HG03095 (cell line): ENCODE data around the gene C20orf144.

Experiments used
- ATAC-seq: cut with Tn5 transposase; IDR thresholded peaks from one replicate; pipeline ENCODE4 v1.9.1; 2021; ENCODE audit warnings: moderate library complexity; ENCODE audit not compliant: unreplicated experiment

The C20orf144 gene

GRCh38 chr20:33676121-33676520 lies 14.0 kb downstream of the C20orf144 start:
- no peak for ATAC-seq

- ATAC-seq: no peak
Measured at GRCh38 chr20:33676652-33677645, 14.8 kb downstream of the C20orf144 start.

- ATAC-seq: no peak
Measured at GRCh38 chr20:33677991-33678702, 16.0 kb downstream of the C20orf144 start.

GRCh38 chr20:33679758-33680485 lies 17.8 kb downstream of the C20orf144 start:
- ATAC-seq: peak; percentile 54

GRCh38 chr20:33680686-33681085 lies 18.6 kb downstream of the C20orf144 start:
- ATAC-seq: no peak

GRCh38 chr20:33681288-33681687 lies 19.2 kb downstream of the C20orf144 start:
- ATAC-seq: no peak

GRCh38 chr20:33681728-33682353 lies 19.7 kb downstream of the C20orf144 start:
- ATAC-seq: no peak

- ATAC-seq: no peak
Measured at GRCh38 chr20:33684533-33685327, 22.6 kb downstream of the C20orf144 start.

- peak; percentile 37 for ATAC-seq
Measured at GRCh38 chr20:33685328-33686099, 23.4 kb downstream of the C20orf144 start.

- ATAC-seq: peak; percentile 71
Measured at GRCh38 chr20:33686100-33686983, 24.2 kb downstream of the C20orf144 start, which contains the start of gene E2F1. Gene E2F1, minus strand, starts transcription at chr20:33686385. Its CDS starts 121 bp downstream, at chr20:33686264.

- no peak for ATAC-seq
Measured at GRCh38 chr20:33686984-33687366, 24.8 kb downstream of the C20orf144 start.

DNA sequence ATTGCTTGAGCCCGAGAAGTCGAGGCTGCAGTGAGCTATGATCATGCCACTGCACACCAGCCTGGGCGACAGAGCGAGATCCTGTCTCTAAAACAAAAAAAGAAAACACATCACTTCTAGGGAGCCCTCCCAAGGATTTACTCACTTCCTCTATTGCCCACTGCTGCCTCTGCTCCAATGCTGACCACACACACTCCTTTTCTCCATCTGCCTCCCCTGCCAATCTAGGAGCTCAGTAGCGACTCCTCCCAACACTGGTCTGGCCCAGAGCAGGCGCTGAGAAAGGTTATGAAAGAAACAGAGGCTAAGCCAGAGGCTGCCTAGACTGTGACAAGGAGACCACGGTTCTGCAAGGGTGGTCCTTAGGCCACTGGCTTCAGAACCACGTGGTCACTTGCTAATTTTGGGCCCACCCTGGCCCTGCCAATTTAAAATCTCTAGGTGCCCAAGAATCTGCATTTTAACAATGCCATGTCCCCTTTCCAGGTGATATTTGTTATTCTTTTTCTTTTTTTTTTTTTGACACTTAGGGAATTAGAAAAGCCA lies 25.3 kb downstream of the C20orf144 start:
- no peak for ATAC-seq

GRCh38 chr20:33687993-33688937 lies 26.1 kb downstream of the C20orf144 start:
- ATAC-seq: no peak

- no peak for ATAC-seq
Measured at GRCh38 chr20:33688938-33689424, 26.9 kb downstream of the C20orf144 start.

GRCh38 chr20:33689493-33689892 lies 27.4 kb downstream of the C20orf144 start:
- ATAC-seq: no peak

- no peak for ATAC-seq
Measured at GRCh38 chr20:33689973-33690372, 27.8 kb downstream of the C20orf144 start.

DNA sequence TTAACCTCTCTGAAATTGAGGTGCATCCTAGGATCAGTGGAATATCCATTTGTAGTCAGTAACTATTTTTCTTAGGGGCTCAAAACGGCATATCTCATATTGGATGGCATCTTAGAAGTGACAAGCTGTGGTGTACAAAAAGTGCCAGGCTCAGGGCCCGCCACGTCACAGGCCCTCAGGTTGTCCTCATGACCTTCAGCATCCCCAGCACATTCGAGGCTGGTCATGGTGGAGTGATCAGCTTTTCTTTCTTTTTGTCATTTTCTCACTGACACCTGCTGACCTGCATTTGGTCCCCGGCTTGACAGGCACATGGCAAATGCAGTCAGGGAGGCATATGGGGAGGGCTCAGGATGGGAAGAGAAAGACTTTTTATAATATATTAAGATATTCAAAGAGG lies 31.2 kb downstream of the C20orf144 start:
- no peak for ATAC-seq
